ENCODE results near the gene ST7. TPM values are rescaled to one million over a fixed set of nuclear protein-coding genes. Genes with fewer than 3 reads are reported as not detected.
"Not testable (repeated sequence)": the region's sequence is repeated elsewhere in the genome, so short reads cannot be mapped to it uniquely, and the experiment has no call there.

ST7 gene
- total RNA-seq, 1 donor from 2014 or later, result 6.2 TPM

GRCh38 chr7:116950889-116951351, 2.4 kb upstream of the ST7 start:
- intact Hi-C loops (cut with micrococcal nuclease), result loop anchor here (5.0 kb wide), 1 partner anchor 61 kb away; no protein-coding TSS in a partner anchor

DNA sequence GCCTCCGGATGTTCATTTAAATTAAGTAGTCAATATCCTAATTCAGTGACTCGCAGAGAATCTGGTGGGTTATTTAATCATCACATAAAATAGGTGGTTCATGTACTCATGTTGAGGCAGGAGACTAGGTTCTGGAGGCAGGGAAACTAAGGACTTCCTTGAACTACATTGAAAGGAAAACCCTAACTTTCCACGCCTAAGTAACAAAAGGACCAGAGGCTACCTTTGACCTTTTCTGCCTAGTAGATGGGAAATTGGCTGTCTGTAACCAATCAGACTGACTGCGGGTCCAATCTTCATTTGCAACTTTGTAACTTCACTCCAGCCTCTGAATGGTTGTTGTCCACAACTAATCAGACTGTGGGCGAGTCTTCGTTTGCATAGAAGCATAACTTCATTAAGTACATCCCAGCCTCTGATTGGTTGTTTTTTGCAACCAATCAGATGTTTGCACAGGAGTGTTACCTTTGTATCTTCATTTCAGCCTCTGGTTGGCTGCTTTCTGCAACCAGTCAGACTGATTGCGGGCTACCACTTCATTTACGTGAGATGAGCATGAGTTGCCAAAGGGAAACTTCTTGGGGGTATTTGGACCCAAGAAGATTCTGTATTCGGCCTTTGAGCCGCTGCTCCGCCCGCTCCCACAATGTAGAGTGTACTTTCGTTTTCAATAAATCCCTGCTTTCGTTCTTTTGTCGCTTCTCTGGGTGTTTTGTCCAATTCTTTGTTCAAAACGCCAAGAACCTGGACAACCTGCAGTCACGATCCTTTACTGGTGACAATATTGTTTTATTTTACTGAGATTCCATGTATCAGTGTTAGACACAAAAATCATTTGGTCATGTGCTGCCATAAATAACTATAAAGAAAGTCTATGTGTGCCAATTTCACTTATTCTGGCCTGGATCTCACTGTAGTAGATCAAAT, 1.7 kb upstream of the ST7 start:
- intact Hi-C loops (cut with micrococcal nuclease), result loop anchor here (2.0 to 5.0 kb wide), 2 partner anchors 33 to 61 kb away; no protein-coding TSS in a partner anchor

- intact Hi-C loops (cut with micrococcal nuclease), result loop anchor here (1.0 to 5.0 kb wide), 3 partner anchors 32 to 91 kb away; partner anchors contain the start of gene CAPZA2
Measured at GRCh38 chr7:116952635-116953371, 498 bp upstream of the ST7 start.

DNA sequence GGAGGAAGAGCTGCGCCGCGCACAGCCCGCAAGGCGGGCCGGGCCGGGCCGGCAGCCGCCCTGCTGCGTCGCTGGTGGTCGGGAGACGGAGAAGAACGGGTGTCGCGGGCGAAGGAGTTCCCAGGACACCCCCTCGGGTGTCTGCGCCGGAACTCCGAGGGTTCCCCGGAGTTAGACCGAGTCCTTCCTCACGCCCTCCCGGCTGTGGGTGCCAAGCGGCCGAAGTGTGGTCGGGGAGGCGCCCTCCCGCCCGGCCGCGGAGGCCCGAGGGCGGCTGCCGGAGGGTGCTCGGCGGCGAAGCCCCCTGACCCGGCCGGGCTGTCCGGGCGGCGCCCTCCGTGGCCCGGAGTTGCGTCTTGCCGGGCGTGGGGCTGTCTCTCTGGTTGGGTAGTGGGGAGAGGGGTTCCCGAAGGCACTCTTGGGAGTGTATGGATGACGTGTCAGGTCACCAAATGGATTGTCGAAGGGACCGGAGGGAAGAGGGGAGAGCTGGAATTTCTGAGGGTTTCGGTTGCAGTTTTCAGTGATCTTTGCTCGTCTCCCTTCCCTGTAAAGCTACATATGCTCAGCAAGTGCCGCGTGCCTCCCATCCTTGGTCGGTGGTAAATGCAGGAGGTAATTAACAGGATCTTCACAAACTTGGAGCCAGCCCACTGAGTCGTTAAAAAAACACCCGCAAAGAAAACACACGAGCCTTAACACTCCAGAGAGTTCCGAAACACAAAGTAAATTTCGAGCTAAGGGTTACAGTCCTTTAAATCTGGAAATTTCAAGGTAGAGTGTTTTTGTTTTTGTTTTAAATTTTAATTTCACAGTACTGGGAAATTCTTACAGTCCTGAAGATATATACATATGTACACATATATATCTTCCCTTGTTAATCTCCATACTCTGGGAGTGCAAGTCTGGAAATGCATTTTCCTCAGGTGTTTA, 871 bp downstream of the ST7 start:
- intact Hi-C loops (cut with micrococcal nuclease), result loop anchor here (1.0 to 5.0 kb wide), 4 partner anchors 23 to 92 kb away; partner anchors contain the start of gene CAPZA2

- intact Hi-C loops (cut with micrococcal nuclease), result loop anchor here (2.0 kb wide), 1 partner anchor 25 kb away; no protein-coding TSS in a partner anchor
Measured at GRCh38 chr7:116955340-116955739, 2.0 kb downstream of the ST7 start.

DNA sequence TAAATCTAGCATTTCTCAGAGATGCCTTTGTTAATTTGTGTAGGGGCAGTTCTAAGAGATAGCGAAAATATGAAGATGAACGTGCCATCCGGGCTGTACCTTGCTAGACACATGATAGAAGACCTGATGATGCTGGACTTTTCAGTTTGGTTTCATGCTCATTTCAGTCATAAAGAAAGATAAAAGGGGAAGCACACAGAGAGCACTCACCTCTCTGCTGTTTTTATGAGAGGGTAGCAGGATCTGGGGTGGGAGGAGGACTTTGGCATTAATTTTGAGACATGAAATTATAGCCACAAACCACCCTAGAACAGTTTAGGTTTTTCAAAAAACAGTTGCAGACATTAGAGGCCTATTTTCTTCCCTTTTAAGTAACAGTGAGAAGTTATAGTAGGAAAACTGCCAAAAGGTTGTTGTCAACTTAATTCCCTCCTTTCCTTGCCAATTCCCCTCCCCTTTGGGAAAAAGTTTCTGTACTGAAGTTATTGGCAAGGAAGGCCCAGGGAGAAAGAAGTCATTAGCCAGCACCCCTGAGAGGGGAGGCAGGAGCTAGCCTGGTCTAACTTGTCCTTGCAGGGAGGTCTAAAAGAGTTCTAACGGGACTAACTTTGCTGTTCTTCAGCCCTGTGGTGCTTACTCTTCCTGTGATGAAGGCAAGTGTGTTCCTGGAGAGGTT, 2.6 kb downstream of the ST7 start:
- intact Hi-C loops (cut with micrococcal nuclease), result loop anchor here (2.0 kb wide), 1 partner anchor 25 kb away; no protein-coding TSS in a partner anchor

- intact Hi-C loops (cut with micrococcal nuclease), result no loop called here
Measured at GRCh38 chr7:116956477-116956804, 3.1 kb downstream of the ST7 start.

GRCh38 chr7:116957874-116958273, 4.6 kb downstream of the ST7 start:
- intact Hi-C loops (cut with micrococcal nuclease), result no loop called here

DNA sequence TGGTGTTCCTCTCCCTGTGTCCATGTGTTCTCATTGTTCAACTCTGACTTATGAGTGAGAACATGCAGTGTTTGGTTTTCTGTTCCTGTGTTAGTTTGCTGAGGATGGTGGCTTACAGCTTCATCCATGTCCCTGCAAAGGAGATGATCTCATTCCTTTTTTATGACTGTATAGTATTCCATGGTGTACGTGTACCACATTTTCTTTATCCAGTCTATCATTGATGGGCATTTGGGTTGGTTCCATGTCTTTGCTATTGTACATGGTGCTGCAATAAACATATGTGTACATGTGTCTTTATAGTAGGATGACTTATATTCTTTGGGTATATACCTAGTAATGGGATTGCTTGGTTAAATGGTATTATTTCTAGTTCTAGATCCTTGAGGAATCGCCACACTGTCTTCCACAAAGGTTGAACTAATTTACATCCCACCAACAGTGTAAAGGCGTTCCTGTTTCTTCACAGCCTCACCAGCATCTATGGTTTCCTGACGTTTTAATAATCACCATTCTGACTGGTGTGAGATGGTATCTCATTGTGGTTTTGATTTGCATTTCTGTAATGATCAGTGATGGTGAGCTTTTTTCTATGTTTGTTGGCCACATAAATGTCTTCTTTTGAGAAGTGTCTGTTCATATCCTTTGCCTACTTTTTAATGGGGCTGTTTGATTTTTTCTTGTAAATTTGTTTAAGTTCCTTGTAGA, 8.8 kb downstream of the ST7 start:
- intact Hi-C loops (cut with micrococcal nuclease), result not testable (repeated sequence)

- intact Hi-C loops (cut with micrococcal nuclease), result no loop called here
Measured at GRCh38 chr7:116963234-116963633, 9.9 kb downstream of the ST7 start.

- intact Hi-C loops (cut with micrococcal nuclease), result no loop called here
Measured at GRCh38 chr7:116966601-116967000, 13.3 kb downstream of the ST7 start.

DNA sequence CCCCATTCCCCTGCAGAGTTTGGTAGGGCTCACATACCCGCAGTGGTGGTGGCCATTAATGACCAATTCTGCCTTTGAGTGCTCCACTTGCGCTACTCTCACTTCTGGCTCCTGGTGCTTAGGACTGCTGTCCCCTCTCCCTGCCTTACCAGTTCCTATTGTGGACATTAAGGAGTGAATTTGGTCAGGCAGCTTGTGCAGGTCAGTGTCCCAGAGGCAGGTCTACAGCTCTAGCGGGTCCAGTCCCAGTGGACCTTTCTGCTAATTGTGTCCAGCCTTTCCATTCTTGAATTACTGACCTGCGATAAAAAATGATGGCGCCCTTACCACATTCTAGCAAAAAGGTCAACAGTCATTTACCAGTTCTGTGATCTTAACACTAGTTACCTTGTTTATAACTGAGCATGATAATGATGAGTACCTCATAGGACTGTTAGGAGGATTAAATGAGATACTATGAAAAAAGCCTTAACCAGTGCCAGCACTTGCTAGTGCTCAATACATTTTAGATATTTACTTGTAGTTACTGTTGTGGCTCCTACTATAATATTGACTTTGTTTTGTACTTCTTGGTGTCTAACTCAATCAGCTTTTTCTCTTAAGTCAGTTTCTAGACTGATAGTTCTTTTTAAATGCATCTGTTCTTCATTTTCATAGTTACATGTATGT, 14.1 kb downstream of the ST7 start:
- intact Hi-C loops (cut with micrococcal nuclease), result no loop called here

GRCh38 chr7:116967983-116968382, 14.7 kb downstream of the ST7 start:
- intact Hi-C loops (cut with micrococcal nuclease), result no loop called here

DNA sequence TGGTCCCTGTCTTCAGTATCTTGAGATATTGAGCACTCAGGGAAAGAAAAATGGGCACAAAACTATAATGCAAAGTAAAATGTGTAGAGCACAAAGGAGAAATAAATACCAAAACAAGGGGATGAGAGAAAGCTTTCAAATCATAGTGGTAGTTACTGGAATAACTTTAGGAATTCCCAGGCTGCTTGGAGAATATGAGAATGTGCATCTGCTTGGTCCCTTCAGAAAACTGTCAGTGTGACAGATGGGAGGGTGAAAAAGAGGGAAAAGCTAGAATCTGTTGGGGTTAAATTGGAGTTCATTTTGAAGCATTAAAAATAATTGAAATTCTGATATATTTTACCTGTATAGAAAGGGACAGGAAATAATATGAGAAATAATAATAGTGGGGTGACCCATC, 15.3 kb downstream of the ST7 start:
- intact Hi-C loops (cut with micrococcal nuclease), result no loop called here

- intact Hi-C loops (cut with micrococcal nuclease), result no loop called here
Measured at GRCh38 chr7:116969371-116969902, 16.1 kb downstream of the ST7 start.

DNA sequence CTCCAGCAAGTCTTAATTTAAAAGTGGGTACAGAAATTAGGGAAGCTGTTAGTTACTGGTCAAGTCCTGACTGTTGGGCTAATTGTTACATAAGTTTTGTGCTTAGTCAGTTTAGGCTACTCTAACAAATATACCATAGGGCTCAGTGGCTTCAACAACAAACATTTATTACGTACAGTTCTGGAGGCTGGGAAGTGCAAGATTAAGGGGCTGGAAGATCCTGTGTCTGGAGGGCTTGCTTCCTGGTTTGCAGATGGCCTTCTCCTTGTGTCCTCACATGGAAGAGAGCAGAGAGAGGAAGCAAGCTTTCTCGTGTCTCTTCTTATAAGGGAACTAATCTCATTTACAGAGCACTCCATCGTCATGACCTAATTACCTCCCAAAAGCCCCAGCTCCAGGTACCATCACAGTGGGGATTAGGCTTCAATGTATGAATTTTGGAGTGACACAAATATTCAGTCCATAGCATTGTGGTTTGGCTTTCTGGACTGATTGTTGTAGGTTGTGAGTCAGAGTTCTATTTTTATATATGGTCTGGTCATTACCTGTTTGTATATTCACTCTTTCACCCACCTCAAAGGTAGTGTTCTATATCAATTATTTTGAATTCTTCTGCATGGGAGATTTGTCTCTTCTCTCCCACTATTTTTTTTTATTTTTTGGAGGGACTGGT, 17.1 kb downstream of the ST7 start:
- intact Hi-C loops (cut with micrococcal nuclease), result no loop called here

DNA sequence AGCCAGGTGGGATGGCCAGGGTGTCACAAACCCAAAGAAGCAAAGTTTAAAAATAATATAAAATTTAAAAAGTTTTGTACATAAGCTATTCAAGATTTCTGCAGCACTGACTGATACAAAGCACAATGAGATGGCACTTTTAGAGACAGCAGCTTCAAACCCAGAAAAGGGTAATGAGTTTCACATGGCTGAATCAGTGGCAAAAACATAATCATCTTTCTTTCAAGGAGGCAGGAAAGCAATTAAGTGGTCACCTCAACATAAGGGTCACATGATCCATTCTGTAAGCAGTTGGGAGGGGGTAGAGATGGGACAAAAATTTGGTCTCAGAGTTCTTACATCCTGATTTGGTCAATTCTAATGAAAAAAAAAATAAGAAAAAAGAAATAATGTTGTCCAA, 17.9 kb downstream of the ST7 start:
- intact Hi-C loops (cut with micrococcal nuclease), result not testable (repeated sequence)

- intact Hi-C loops (cut with micrococcal nuclease), result no loop called here
Measured at GRCh38 chr7:116971869-116972268, 18.6 kb downstream of the ST7 start.

Measured in T-helper 2 cell treated with Interferon-gamma antibody and Interleukin-4, amounts not matched to agents 100 ng/mL and 5 ng/mL, for 36 hours (primary cell).